ENCODE measurements around the gene DAPK2.

DAPK2 gene

GRCh38 chr15:64029633-64030032 lies 16.7 kb downstream of the DAPK2 start:
- Histone ChIP-seq H2BK12ac (ENCODE audit: low read length in 2 of 2) (no peak overlapping the region), H3K4me1 (ENCODE audit: control insufficient read depth, insufficient read depth, low read depth, low read length) (no peaks in the 10 kb centered on the region), H3K27ac (ENCODE audit: low read length, poor library complexity, severe bottlenecking) (no peak overlapping the region), H3K27me3 (ENCODE audit: control insufficient read depth in 1 of 2, insufficient read depth in 1 of 2, low read length in 2 of 2) (no peaks in the 10 kb centered on the region), H4K91ac (ENCODE audit: low read length) (no peak overlapping the region), H2BK5ac (ENCODE audit: low read depth, low read length, poor library complexity, severe bottlenecking) (no peak overlapping the region), H3K9me3 (ENCODE audit: control insufficient read depth, low read length) (no peaks in the 10 kb centered on the region), H2AK5ac (ENCODE audit: low read length, severe bottlenecking) (no peak overlapping the region), H3K18ac (ENCODE audit: low read depth in 1 of 2, low read length in 2 of 2) (no peak overlapping the region), H3K79me1 (replicated peaks; ENCODE audit: low read length, poor library complexity, severe bottlenecking) (no peaks in the 10 kb centered on the region), H2BK120ac (ENCODE audit: low read depth, low read length) (no peak overlapping the region), H3K36me3 (ENCODE audit: control insufficient read depth in 1 of 2, insufficient read depth in 2 of 2, low read depth in 1 of 2, low read length in 2 of 2) (peaks cover 0 to 6% of the 10 kb centered on the region in 2 experiments), H3K14ac (ENCODE audit: low read length in 2 of 2) (no peak overlapping the region), H3K9ac (ENCODE audit: low read length) (no peak overlapping the region), H3K23ac (ENCODE audit: low read length in 2 of 2) (no peak overlapping the region), H2AFZ (ENCODE audit: low read depth, low read length) (no peak overlapping the region), H3K4ac (ENCODE audit: low read depth in 1 of 2, low read length in 2 of 2) (no peak overlapping the region), H3K4me3 (ENCODE audit: insufficient read depth in 1 of 2, low read depth in 1 of 2, low read length in 2 of 2) (no peak overlapping the region), H3K4me2 (ENCODE audit: low read length, poor library complexity, severe bottlenecking) (no peak overlapping the region), H4K8ac (ENCODE audit: low read length) (no peak overlapping the region), H2BK15ac (ENCODE audit: low read depth, poor library complexity, severe bottlenecking) (no peak overlapping the region)
- WGBS = 99% methylated on average over 4 of the region's 4 CpGs
- no peak for DNase-seq

- no peak overlapping the region for H2BK5ac ChIP-seq (ENCODE audit: low read depth, low read length, poor library complexity, severe bottlenecking)
- H4K8ac ChIP-seq (ENCODE audit: low read length) = no peak overlapping the region
- H3K18ac ChIP-seq (ENCODE audit: low read depth in 1 of 2, low read length in 2 of 2) = no peak overlapping the region
- H3K4me2 ChIP-seq (ENCODE audit: low read length, poor library complexity, severe bottlenecking) = no peak overlapping the region
- H2BK15ac ChIP-seq (ENCODE audit: low read depth, poor library complexity, severe bottlenecking) = no peak overlapping the region
- no peak overlapping the region for H2BK120ac ChIP-seq (ENCODE audit: low read depth, low read length)
- H2BK12ac ChIP-seq (ENCODE audit: low read length in 2 of 2) = no peak overlapping the region
- no peak for DNase-seq
- 87% methylated on average over 6 of the region's 8 CpGs for WGBS
- no peaks in the 10 kb centered on the region for H3K79me1 ChIP-seq (replicated peaks; ENCODE audit: low read length, poor library complexity, severe bottlenecking)
- H3K9ac ChIP-seq (ENCODE audit: low read length) = no peak overlapping the region
- no peak overlapping the region for H2AK5ac ChIP-seq (ENCODE audit: low read length, severe bottlenecking)
- H3K23ac ChIP-seq (ENCODE audit: low read length in 2 of 2) = no peak overlapping the region
- H3K9me3 ChIP-seq (ENCODE audit: control insufficient read depth, low read length) = no peaks in the 10 kb centered on the region
- no peak overlapping the region for H2AFZ ChIP-seq (ENCODE audit: low read depth, low read length)
- H4K91ac ChIP-seq (ENCODE audit: low read length) = no peak overlapping the region
- H3K27me3 ChIP-seq (ENCODE audit: control insufficient read depth in 1 of 2, insufficient read depth in 1 of 2, low read length in 2 of 2) = peaks cover 0 to 2% of the 10 kb centered on the region in 2 experiments
- peaks cover 0 to 3% of the 10 kb centered on the region in 2 experiments for H3K36me3 ChIP-seq (ENCODE audit: control insufficient read depth in 1 of 2, insufficient read depth in 2 of 2, low read depth in 1 of 2, low read length in 2 of 2)
- no peak overlapping the region for H3K4ac ChIP-seq (ENCODE audit: low read depth in 1 of 2, low read length in 2 of 2)
- H3K14ac ChIP-seq (ENCODE audit: low read length in 2 of 2) = no peak overlapping the region
- no peaks in the 10 kb centered on the region for H3K4me1 ChIP-seq (ENCODE audit: control insufficient read depth, insufficient read depth, low read depth, low read length)
- no peak overlapping the region for H3K27ac ChIP-seq (ENCODE audit: low read length, poor library complexity, severe bottlenecking)
- H3K4me3 ChIP-seq (ENCODE audit: insufficient read depth in 1 of 2, low read depth in 1 of 2, low read length in 2 of 2) = no peak overlapping the region
Measured at GRCh38 chr15:64029110-64029509, 17.2 kb downstream of the DAPK2 start.

- no peak overlapping the region for H2AK5ac ChIP-seq (ENCODE audit: low read length, severe bottlenecking)
- H3K27ac ChIP-seq (ENCODE audit: low read length, poor library complexity, severe bottlenecking) = no peak overlapping the region
- no peak overlapping the region for H3K4me2 ChIP-seq (ENCODE audit: low read length, poor library complexity, severe bottlenecking)
- H2BK5ac ChIP-seq (ENCODE audit: low read depth, low read length, poor library complexity, severe bottlenecking) = no peak overlapping the region
- H3K27me3 ChIP-seq (ENCODE audit: control insufficient read depth in 1 of 2, insufficient read depth in 1 of 2, low read length in 2 of 2) = peaks cover 0 to 5% of the 10 kb centered on the region in 2 experiments
- no peak overlapping the region for H3K4ac ChIP-seq (ENCODE audit: low read depth in 1 of 2, low read length in 2 of 2)
- H3K23ac ChIP-seq (ENCODE audit: low read length in 2 of 2) = no peak overlapping the region
- no peak overlapping the region for H4K91ac ChIP-seq (ENCODE audit: low read length)
- H2AFZ ChIP-seq (ENCODE audit: low read depth, low read length) = no peak overlapping the region
- H2BK12ac ChIP-seq (ENCODE audit: low read length in 2 of 2) = no peak overlapping the region
- H2BK120ac ChIP-seq (ENCODE audit: low read depth, low read length) = no peak overlapping the region
- no peak overlapping the region for H3K18ac ChIP-seq (ENCODE audit: low read depth in 1 of 2, low read length in 2 of 2)
- no peak overlapping the region for H3K9ac ChIP-seq (ENCODE audit: low read length)
- H3K14ac ChIP-seq (ENCODE audit: low read length in 2 of 2) = no peak overlapping the region
- H4K8ac ChIP-seq (ENCODE audit: low read length) = no peak overlapping the region
- H3K4me1 ChIP-seq (ENCODE audit: control insufficient read depth, insufficient read depth, low read depth, low read length) = no peaks in the 10 kb centered on the region
- H3K79me1 ChIP-seq (replicated peaks; ENCODE audit: low read length, poor library complexity, severe bottlenecking) = no peaks in the 10 kb centered on the region
- no peak overlapping the region for H3K4me3 ChIP-seq (ENCODE audit: insufficient read depth in 1 of 2, low read depth in 1 of 2, low read length in 2 of 2)
- 98% methylated on average over 4 of the region's 4 CpGs for WGBS
- H2BK15ac ChIP-seq (ENCODE audit: low read depth, poor library complexity, severe bottlenecking) = no peak overlapping the region
- H3K9me3 ChIP-seq (ENCODE audit: control insufficient read depth, low read length) = no peaks in the 10 kb centered on the region
- H3K36me3 ChIP-seq (ENCODE audit: control insufficient read depth in 1 of 2, insufficient read depth in 2 of 2, low read depth in 1 of 2, low read length in 2 of 2) = peaks cover 0 to 2% of the 10 kb centered on the region in 2 experiments
- peak; percentile 18 for DNase-seq
Measured at GRCh38 chr15:64026591-64026990, 19.7 kb downstream of the DAPK2 start.

GRCh38 chr15:64024172-64025050 lies 21.9 kb downstream of the DAPK2 start:
- Histone ChIP-seq H3K14ac (ENCODE audit: low read length in 2 of 2) (no peak overlapping the region), H3K4me1 (ENCODE audit: control insufficient read depth, insufficient read depth, low read depth, low read length) (no peaks in the 10 kb centered on the region), H3K4me2 (ENCODE audit: low read length, poor library complexity, severe bottlenecking) (no peak overlapping the region), H3K4me3 (ENCODE audit: insufficient read depth in 1 of 2, low read depth in 1 of 2, low read length in 2 of 2) (no peak overlapping the region), H2AFZ (ENCODE audit: low read depth, low read length) (no peak overlapping the region), H3K9ac (ENCODE audit: low read length) (no peak overlapping the region), H2BK15ac (ENCODE audit: low read depth, poor library complexity, severe bottlenecking) (no peak overlapping the region), H3K27me3 (ENCODE audit: control insufficient read depth in 1 of 2, insufficient read depth in 1 of 2, low read length in 2 of 2) (peaks cover 0 to 14% of the 10 kb centered on the region in 2 experiments), H2BK5ac (ENCODE audit: low read depth, low read length, poor library complexity, severe bottlenecking) (no peak overlapping the region), H3K79me1 (replicated peaks; ENCODE audit: low read length, poor library complexity, severe bottlenecking) (no peaks in the 10 kb centered on the region), H2BK12ac (ENCODE audit: low read length in 2 of 2) (no peak overlapping the region), H2AK5ac (ENCODE audit: low read length, severe bottlenecking) (no peak overlapping the region), H3K23ac (ENCODE audit: low read length in 2 of 2) (no peak overlapping the region), H2BK120ac (ENCODE audit: low read depth, low read length) (no peak overlapping the region), H3K36me3 (ENCODE audit: control insufficient read depth in 1 of 2, insufficient read depth in 2 of 2, low read depth in 1 of 2, low read length in 2 of 2) (no peaks in the 10 kb centered on the region), H4K8ac (ENCODE audit: low read length) (no peak overlapping the region), H3K4ac (ENCODE audit: low read depth in 1 of 2, low read length in 2 of 2) (no peak overlapping the region), H4K91ac (ENCODE audit: low read length) (no peak overlapping the region), H3K18ac (ENCODE audit: low read depth in 1 of 2, low read length in 2 of 2) (no peak overlapping the region), H3K9me3 (ENCODE audit: control insufficient read depth, low read length) (no peaks in the 10 kb centered on the region), H3K27ac (ENCODE audit: low read length, poor library complexity, severe bottlenecking) (no peak overlapping the region)
- DNase-seq = no peak
- WGBS = 70% methylated on average over 5 of the region's 5 CpGs
